ENCODE data around the gene SERPINB7.

Gene SERPINB7

GRCh38 chr18:63831080-63831788 is 56.0 kb downstream of the SERPINB7 start:
- no peak for DNase-seq (ENCODE audit: low spot score)
- TF ChIP-seq CTCF (IDR thresholded peaks at IDR 0.05; ENCODE audit: borderline replicate concordance, control extremely low read depth, extremely low read depth, insufficient read depth, missing control alignments): no peak
- in situ Hi-C loops (cut with MboI; ENCODE audit: low sequenced_read_pairs, unreplicated experiment): loop anchor here (10.0 kb wide), 1 partner anchor 246 kb away; the partner anchor contains the start of gene SERPINB13

DNA sequence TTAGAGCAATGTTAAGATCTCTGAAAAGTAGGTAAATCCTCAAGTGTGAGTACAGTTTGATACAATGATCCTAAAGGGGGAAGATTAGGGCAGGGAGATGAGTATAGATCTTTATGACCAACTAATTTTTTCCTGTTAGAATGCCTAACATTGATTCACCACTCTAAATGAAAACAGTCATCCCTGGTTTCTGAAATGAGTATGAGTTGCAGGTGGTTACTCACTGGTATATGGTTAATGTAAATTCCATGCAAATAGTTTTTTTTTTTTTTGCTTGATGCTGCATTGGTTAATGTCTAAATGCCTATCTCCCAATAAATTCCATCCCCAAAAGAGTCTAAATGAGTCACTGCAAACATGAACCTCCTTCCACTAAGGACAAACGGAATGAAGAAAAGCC is 57.3 kb downstream of the SERPINB7 start:
- DNase-seq (ENCODE audit: low spot score): no peak
- in situ Hi-C loops (cut with MboI; ENCODE audit: low sequenced_read_pairs, unreplicated experiment): loop anchor here (10.0 kb wide), 1 partner anchor 248 kb away; the partner anchor contains the start of gene SERPINB13
- TF ChIP-seq CTCF (IDR thresholded peaks at IDR 0.05; ENCODE audit: borderline replicate concordance, control extremely low read depth, extremely low read depth, insufficient read depth, missing control alignments): no peak

DNA sequence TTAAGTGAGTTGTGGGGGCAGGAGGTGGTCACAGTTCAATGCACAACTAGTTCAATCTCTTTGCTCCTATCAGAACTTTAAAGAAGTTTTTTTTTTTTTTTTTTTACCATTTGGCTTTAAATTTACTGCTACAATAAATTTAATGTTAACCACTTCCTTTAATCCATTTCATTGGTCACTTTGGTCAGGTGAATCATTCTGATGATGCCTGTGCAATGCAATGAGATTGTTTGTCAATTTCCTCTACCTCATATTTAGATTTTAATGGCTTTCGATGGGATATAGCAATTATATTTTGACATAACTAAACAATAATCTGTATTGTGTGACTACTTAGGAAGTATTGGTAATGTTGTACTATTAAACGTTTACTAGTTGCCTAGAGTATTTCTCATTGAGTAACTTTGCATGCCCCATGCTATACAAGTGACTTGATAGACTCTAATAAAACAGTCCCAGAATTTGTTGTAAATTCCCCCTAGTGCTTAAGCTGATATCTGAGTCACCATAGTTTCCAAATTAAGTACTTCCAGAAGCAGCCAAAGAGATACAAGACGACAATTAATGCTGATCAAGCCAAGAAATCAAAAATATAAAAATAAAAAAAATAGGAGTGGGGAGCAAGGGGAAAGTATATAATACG is 59.4 kb downstream of the SERPINB7 start:
- TF ChIP-seq CTCF (IDR thresholded peaks at IDR 0.05; ENCODE audit: borderline replicate concordance, control extremely low read depth, extremely low read depth, insufficient read depth, missing control alignments): no peak
- in situ Hi-C loops (cut with MboI; ENCODE audit: low sequenced_read_pairs, unreplicated experiment): loop anchor here (10.0 kb wide), 1 partner anchor 250 kb away; the partner anchor contains the start of gene SERPINB13
- DNase-seq (ENCODE audit: low spot score): no peak

DNA sequence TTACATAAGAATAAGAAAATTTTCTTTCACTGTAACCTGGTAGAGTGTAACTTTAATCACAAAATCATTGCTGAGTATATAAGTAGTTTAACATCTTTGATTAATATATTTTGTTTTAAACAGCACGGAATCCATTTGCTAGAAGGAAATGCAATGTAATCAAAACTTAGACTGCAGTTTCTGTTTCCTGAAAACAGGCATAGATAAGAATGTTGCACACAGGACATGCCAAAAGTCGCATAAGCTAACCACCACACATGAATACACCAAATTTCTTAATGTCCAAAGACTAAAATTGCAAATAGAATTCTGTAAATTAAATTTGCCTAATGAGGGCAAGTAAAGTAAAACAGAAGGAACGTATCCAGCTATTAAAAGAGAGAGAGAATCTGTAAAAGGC is 61.2 kb downstream of the SERPINB7 start:
- in situ Hi-C loops (cut with MboI; ENCODE audit: low sequenced_read_pairs, unreplicated experiment): loop anchor here (10.0 kb wide), 1 partner anchor 252 kb away; the partner anchor contains the start of gene SERPINB13
- no peak for TF ChIP-seq CTCF (IDR thresholded peaks at IDR 0.05; ENCODE audit: borderline replicate concordance, control extremely low read depth, extremely low read depth, insufficient read depth, missing control alignments)
- no peak for DNase-seq (ENCODE audit: low spot score)

DNA sequence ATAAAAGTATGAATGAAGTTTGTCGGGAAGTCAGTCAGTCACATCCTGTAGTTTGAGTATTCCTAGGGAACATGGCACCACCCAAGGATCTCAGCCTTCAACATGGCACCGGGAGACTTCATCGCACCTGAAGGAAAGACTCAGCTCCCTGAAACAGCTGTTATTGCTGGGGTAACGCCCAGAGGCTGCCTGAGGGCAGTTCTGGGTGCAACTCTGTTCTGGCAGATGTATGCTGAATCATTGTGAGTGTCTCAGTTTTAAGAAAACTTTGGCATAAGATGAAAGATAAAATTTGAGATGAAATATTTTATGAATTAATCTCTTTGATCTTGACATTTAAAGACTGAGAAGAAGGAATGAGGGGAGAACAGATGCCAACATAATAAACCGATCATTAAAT is 62.4 kb downstream of the SERPINB7 start:
- in situ Hi-C loops (cut with MboI; ENCODE audit: low sequenced_read_pairs, unreplicated experiment): loop anchor here (10.0 kb wide), 1 partner anchor 253 kb away; the partner anchor contains the start of gene SERPINB13

More for the DNA sequence above, 62.4 kb downstream of the SERPINB7 start:
- TF ChIP-seq CTCF (IDR thresholded peaks at IDR 0.05; ENCODE audit: borderline replicate concordance, control extremely low read depth, extremely low read depth, insufficient read depth, missing control alignments): no peak
- no peak for DNase-seq (ENCODE audit: low spot score)
